HepG2 (cell line): Measurements from ENCODE around the gene ARVCF. TPM values are rescaled to one million over a fixed set of nuclear protein-coding genes. Genes with fewer than 3 reads are reported as not detected.

ENCODE experiments used
- EEA1 ChIP-seq: sonication (generic); formaldehyde crosslinking; IDR thresholded peaks from 2 replicates; pipeline ENCODE4 v1.5.1; 2020; ENCODE audit warnings: mild to moderate bottlenecking, missing genetic modification reagents, borderline replicate concordance
- HMGXB4 ChIP-seq, 2 experiments: sonication (generic) in 1 of 2; formaldehyde crosslinking in 1 of 2; IDR thresholded peaks; 2 replicates each; pipeline versions ENCODE4 v1.4.0 to v1.6.1; 2018 to 2020; ENCODE audit warnings: missing genetic modification reagents in 2 of 2, borderline replicate concordance in 1 of 2, low read depth in 1 of 2, mild to moderate bottlenecking in 1 of 2, missing biosample characterization in 1 of 2
- SRSF4 ChIP-seq: fragments of 200-400 bp; formaldehyde crosslinking; IDR thresholded peaks from one replicate; pipeline ENCODE4 v1.6.1; 2018; ENCODE audit warnings: mild to moderate bottlenecking, low read depth, low read length, moderate library complexity; ENCODE audit not compliant: poor library complexity, severe bottlenecking
- ZBTB42 ChIP-seq: sonication (generic); formaldehyde crosslinking; IDR thresholded peaks from 2 replicates; pipeline ENCODE4 v1.5.0; 2020; ENCODE audit warnings: mild to moderate bottlenecking, missing genetic modification reagents
- ZNF781 ChIP-seq: sonication (generic); formaldehyde crosslinking; IDR thresholded peaks from 2 replicates; pipeline ENCODE4 v1.5.1; 2020; ENCODE audit warnings: borderline replicate concordance, mild to moderate bottlenecking, missing genetic modification reagents; ENCODE audit errors: not compliant biosample characterization
- polyA plus RNA-seq, 8 experiments: library from polyadenylated mRNA; depleted of rRNA in 3 of 8; stranded (reverse) in 7 of 8; unstranded in 1 of 8; fragments of >200 nt; fragmentation: Illumina TruSeq in 4 of 8; extraction: Trizol in 4 of 8; gene quantifications; 2 replicates each; pipeline versions ENCODE4 v1.2.1 to v1.2.3, GENCODE V29; 2011 to 2016; ENCODE audit warnings: low read depth in 4 of 8, missing spikeins in 1 of 8, mixed read lengths in 1 of 8; ENCODE audit not compliant: insufficient read depth in 1 of 8
- total RNA-seq, 5 experiments: library from RNA; depleted of rRNA; stranded (reverse); fragments of >200 nt; fragmentation: Illumina TruSeq; extraction: Trizol; gene quantifications; 2 replicates each; pipeline ENCODE4 v1.2.3, GENCODE V29; 2016; ENCODE audit warnings: low read depth in 1 of 5
- TF ChIP-seq, protein P1 (sequence below): sonication (generic); formaldehyde crosslinking; IDR thresholded peaks from 2 replicates; pipeline ENCODE4 v1.4.0; 2020; ENCODE audit warnings: missing genetic modification reagents
- TF ChIP-seq, protein P2 (sequence below): sonication (generic); formaldehyde crosslinking; IDR thresholded peaks from 2 replicates; pipeline ENCODE4 v1.4.0; 2020; ENCODE audit warnings: missing genetic modification reagents, borderline replicate concordance
- TF ChIP-seq, protein P3 (sequence below): sonication (generic); formaldehyde crosslinking; IDR thresholded peaks from 2 replicates; pipeline ENCODE4 v1.8.1; 2022; ENCODE audit warnings: mild to moderate bottlenecking, missing genetic modification reagents
- TF ChIP-seq, protein P4 (sequence below): sonication (generic); formaldehyde crosslinking; IDR thresholded peaks from 2 replicates; pipeline ENCODE4 v1.4.0; 2020; ENCODE audit warnings: missing genetic modification reagents
- TF ChIP-seq, protein P5 (sequence below): IDR thresholded peaks from 2 replicates; pipeline ENCODE4 v1.6.1; 2012; ENCODE audit warnings: low read depth, low read length, improper control_type of control experiment
- TF ChIP-seq, protein P6 (sequence below): sonication (generic); formaldehyde crosslinking; IDR thresholded peaks from 2 replicates; pipeline ENCODE4 v1.8.1; 2023; ENCODE audit warnings: mild to moderate bottlenecking, missing genetic modification reagents

ARVCF gene
- total and polyA plus RNA-seq, 2 of the 13 experiments (the other 11 are each of a cell fraction or from before 2014, with no cell fraction given) = 16.4 to 17.7 TPM

- TF ChIP-seq, protein P1, sequence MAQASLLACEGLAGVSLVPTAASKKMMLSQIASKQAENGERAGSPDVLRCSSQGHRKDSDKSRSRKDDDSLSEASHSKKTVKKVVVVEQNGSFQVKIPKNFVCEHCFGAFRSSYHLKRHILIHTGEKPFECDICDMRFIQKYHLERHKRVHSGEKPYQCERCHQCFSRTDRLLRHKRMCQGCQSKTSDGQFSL (CRISPR knock-in tag) = no peak
- TF ChIP-seq ZBTB42 (CRISPR knock-in tag) (no peak; the same call in 1 of the 2 replicates), HMGXB4 (CRISPR knock-in tag; IDR thresholded peaks at IDR 0.05; ENCODE audit: borderline replicate concordance in 1 of 2, low read depth in 1 of 2) (peak in 1 of 2 experiments; percentile 69; a peak in 3 of 4 replicates), SRSF4 (no peak), EEA1 (CRISPR knock-in tag) (no peak), ZNF781 (no peak)
- TF ChIP-seq, protein P2, sequence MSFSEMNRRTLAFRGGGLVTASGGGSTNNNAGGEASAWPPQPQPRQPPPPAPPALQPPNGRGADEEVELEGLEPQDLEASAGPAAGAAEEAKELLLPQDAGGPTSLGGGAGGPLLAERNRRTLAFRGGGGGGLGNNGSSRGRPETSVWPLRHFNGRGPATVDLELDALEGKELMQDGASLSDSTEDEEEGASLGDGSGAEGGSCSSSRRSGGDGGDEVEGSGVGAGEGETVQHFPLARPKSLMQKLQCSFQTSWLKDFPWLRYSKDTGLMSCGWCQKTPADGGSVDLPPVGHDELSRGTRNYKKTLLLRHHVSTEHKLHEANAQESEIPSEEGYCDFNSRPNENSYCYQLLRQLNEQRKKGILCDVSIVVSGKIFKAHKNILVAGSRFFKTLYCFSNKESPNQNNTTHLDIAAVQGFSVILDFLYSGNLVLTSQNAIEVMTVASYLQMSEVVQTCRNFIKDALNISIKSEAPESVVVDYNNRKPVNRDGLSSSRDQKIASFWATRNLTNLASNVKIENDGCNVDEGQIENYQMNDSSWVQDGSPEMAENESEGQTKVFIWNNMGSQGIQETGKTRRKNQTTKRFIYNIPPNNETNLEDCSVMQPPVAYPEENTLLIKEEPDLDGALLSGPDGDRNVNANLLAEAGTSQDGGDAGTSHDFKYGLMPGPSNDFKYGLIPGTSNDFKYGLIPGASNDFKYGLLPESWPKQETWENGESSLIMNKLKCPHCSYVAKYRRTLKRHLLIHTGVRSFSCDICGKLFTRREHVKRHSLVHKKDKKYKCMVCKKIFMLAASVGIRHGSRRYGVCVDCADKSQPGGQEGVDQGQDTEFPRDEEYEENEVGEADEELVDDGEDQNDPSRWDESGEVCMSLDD = no peak
- TF ChIP-seq, protein P3, sequence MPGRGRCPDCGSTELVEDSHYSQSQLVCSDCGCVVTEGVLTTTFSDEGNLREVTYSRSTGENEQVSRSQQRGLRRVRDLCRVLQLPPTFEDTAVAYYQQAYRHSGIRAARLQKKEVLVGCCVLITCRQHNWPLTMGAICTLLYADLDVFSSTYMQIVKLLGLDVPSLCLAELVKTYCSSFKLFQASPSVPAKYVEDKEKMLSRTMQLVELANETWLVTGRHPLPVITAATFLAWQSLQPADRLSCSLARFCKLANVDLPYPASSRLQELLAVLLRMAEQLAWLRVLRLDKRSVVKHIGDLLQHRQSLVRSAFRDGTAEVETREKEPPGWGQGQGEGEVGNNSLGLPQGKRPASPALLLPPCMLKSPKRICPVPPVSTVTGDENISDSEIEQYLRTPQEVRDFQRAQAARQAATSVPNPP (CRISPR knock-in tag) = no peak
- TF ChIP-seq, protein P4, sequence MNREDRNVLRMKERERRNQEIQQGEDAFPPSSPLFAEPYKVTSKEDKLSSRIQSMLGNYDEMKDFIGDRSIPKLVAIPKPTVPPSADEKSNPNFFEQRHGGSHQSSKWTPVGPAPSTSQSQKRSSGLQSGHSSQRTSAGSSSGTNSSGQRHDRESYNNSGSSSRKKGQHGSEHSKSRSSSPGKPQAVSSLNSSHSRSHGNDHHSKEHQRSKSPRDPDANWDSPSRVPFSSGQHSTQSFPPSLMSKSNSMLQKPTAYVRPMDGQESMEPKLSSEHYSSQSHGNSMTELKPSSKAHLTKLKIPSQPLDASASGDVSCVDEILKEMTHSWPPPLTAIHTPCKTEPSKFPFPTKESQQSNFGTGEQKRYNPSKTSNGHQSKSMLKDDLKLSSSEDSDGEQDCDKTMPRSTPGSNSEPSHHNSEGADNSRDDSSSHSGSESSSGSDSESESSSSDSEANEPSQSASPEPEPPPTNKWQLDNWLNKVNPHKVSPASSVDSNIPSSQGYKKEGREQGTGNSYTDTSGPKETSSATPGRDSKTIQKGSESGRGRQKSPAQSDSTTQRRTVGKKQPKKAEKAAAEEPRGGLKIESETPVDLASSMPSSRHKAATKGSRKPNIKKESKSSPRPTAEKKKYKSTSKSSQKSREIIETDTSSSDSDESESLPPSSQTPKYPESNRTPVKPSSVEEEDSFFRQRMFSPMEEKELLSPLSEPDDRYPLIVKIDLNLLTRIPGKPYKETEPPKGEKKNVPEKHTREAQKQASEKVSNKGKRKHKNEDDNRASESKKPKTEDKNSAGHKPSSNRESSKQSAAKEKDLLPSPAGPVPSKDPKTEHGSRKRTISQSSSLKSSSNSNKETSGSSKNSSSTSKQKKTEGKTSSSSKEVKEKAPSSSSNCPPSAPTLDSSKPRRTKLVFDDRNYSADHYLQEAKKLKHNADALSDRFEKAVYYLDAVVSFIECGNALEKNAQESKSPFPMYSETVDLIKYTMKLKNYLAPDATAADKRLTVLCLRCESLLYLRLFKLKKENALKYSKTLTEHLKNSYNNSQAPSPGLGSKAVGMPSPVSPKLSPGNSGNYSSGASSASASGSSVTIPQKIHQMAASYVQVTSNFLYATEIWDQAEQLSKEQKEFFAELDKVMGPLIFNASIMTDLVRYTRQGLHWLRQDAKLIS (CRISPR knock-in tag) = no peak
- TF ChIP-seq, protein P5, sequence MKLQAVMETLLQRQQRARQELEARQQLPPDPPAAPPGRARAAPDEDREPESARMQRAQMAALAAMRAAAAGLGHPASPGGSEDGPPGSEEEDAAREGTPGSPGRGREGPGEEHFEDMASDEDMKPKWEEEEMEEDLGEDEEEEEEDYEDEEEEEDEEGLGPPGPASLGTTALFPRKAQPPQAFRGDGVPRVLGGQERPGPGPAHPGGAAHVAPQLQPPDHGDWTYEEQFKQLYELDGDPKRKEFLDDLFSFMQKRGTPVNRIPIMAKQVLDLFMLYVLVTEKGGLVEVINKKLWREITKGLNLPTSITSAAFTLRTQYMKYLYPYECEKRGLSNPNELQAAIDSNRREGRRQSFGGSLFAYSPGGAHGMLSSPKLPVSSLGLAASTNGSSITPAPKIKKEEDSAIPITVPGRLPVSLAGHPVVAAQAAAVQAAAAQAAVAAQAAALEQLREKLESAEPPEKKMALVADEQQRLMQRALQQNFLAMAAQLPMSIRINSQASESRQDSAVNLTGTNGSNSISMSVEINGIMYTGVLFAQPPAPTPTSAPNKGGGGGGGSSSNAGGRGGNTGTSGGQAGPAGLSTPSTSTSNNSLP = no peak
- TF ChIP-seq, protein P6, sequence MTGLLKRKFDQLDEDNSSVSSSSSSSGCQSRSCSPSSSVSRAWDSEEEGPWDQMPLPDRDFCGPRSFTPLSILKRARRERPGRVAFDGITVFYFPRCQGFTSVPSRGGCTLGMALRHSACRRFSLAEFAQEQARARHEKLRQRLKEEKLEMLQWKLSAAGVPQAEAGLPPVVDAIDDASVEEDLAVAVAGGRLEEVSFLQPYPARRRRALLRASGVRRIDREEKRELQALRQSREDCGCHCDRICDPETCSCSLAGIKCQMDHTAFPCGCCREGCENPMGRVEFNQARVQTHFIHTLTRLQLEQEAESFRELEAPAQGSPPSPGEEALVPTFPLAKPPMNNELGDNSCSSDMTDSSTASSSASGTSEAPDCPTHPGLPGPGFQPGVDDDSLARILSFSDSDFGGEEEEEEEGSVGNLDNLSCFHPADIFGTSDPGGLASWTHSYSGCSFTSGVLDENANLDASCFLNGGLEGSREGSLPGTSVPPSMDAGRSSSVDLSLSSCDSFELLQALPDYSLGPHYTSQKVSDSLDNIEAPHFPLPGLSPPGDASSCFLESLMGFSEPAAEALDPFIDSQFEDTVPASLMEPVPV (CRISPR knock-in tag) = 0 out of 2 replicates have a peak, but pooled peaks have one; percentile 36
Measured at GRCh38 chr22:19962246-19962908, 54.2 kb downstream of the ARVCF start (continued).
